Neural cell (in vitro differentiated cells): ENCODE data around the gene TTLL12. TPM values are rescaled to one million over a fixed set of nuclear protein-coding genes. Genes with fewer than 3 reads are reported as not detected.

Experiments
- H2AFZ ChIP-seq: fragments of 200-600, 300-800 bp; sonication (generic), shearing (Covaris generic); 2 replicates; pipeline ENCODE4 v1.6.0; 2014; ENCODE audit warnings: low read depth, mild to moderate bottlenecking, antibody characterized with exemption, low read length, moderate library complexity
- H3F3A ChIP-seq: fragments of 200-600 bp; shearing (Covaris generic); 2 replicates; pipeline ENCODE4 v1.6.1; 2016; ENCODE audit warnings: mild to moderate bottlenecking, moderate library complexity, mixed read lengths, antibody characterized with exemption, low read length; ENCODE audit not compliant: insufficient read depth, poor library complexity, severe bottlenecking
- H3K27ac ChIP-seq: fragments of 200-600, 300-800 bp; sonication (generic), shearing (Covaris generic); 2 replicates; pipeline ENCODE4 v1.5.1; 2014; ENCODE audit warnings: mild to moderate bottlenecking, low read length, moderate library complexity
- H3K27me3 ChIP-seq: fragments of 300-800, 200-600 bp; sonication (generic), shearing (Covaris generic); 2 replicates; pipeline ENCODE4 v1.6.0; 2014; ENCODE audit warnings: mild to moderate bottlenecking, low read depth, low read length, moderate library complexity; ENCODE audit not compliant: insufficient read depth
- H3K36me3 ChIP-seq: fragments of 300-800, 200-600 bp; sonication (generic), shearing (Covaris generic); 2 replicates; pipeline ENCODE4 v1.5.1; 2014; ENCODE audit warnings: mild to moderate bottlenecking, antibody characterized with exemption, low read length, moderate library complexity; ENCODE audit not compliant: insufficient read depth
- H3K4me2 ChIP-seq: fragments of 300-800, 200-600 bp; sonication (generic), shearing (Covaris generic); 2 replicates; pipeline ENCODE4 v1.6.0; 2014; ENCODE audit warnings: mild to moderate bottlenecking, low read length
- H3K4me3 ChIP-seq: fragments of 300-800, 200-600 bp; sonication (generic), shearing (Covaris generic); 2 replicates; pipeline ENCODE4 v1.5.1; 2014; ENCODE audit warnings: mild to moderate bottlenecking, low read length, moderate library complexity
- H3K79me2 ChIP-seq: fragments of 200-600 bp; shearing (Covaris generic); replicated peaks from 2 replicates; pipeline ENCODE4 v1.6.0; 2014; ENCODE audit warnings: mild to moderate bottlenecking, low read length, moderate library complexity; ENCODE audit not compliant: insufficient read depth
- H3K9ac ChIP-seq: fragments of 300-800, 200-600 bp; sonication (generic), shearing (Covaris generic); 2 replicates; pipeline ENCODE4 v1.6.1; 2016; ENCODE audit warnings: mild to moderate bottlenecking, low read length, mixed read lengths
- H3K9me2 ChIP-seq: fragments of 200-600 bp; shearing (Covaris generic); 2 replicates; pipeline ENCODE4 v1.6.1; 2016; ENCODE audit warnings: mild to moderate bottlenecking, low read length, mixed read lengths; ENCODE audit not compliant: insufficient read depth
- H3K9me3 ChIP-seq: fragments of 200-600, 300-800 bp; sonication (generic), shearing (Covaris generic); 2 replicates; pipeline ENCODE4 v1.6.1; 2016; ENCODE audit warnings: mild to moderate bottlenecking, mixed run types, low read length, moderate library complexity, mixed read lengths
- H4K20me1 ChIP-seq: fragments of 200-600 bp; shearing (Covaris generic); 2 replicates; pipeline ENCODE4 v1.6.1; 2016; ENCODE audit warnings: mild to moderate bottlenecking, mixed run types; ENCODE audit not compliant: insufficient read depth
- CTCF ChIP-seq: fragments of 450-650 bp; IDR thresholded peaks from 2 replicates; pipeline ENCODE4 v1.5.1; 2014; ENCODE audit warnings: antibody characterized with exemption, mild to moderate bottlenecking, moderate library complexity; ENCODE audit not compliant: poor library complexity, severe bottlenecking
- EP300 ChIP-seq: fragments of 450-650 bp; conservative IDR thresholded peaks from 2 replicates; pipeline ENCODE4 v1.6.1; 2014; ENCODE audit warnings: antibody characterized with exemption, mild to moderate bottlenecking, moderate library complexity; ENCODE audit not compliant: poor library complexity, severe bottlenecking
- EZH2 ChIP-seq: fragments of 200-600, 300-800 bp; shearing (Covaris generic), sonication (generic); IDR thresholded peaks from 2 replicates; pipeline ENCODE4 v1.6.1; 2014; ENCODE audit warnings: antibody characterized with exemption, low read length, borderline replicate concordance, mild to moderate bottlenecking; ENCODE audit not compliant: insufficient read depth, poor library complexity, severe bottlenecking
- MXI1 ChIP-seq: fragments of 450-650 bp; conservative IDR thresholded peaks from 2 replicates; pipeline ENCODE4 v1.6.1; 2014; ENCODE audit warnings: antibody characterized with exemption, mild to moderate bottlenecking; ENCODE audit not compliant: poor library complexity, severe bottlenecking
- POLR2AphosphoS5 ChIP-seq: IDR thresholded peaks from 2 replicates; pipeline ENCODE4 v1.6.1; 2012
- RAD21 ChIP-seq: fragments of 450-650 bp; conservative IDR thresholded peaks from 2 replicates; pipeline ENCODE4 v1.6.1; 2014; ENCODE audit warnings: antibody characterized with exemption, mild to moderate bottlenecking, moderate library complexity
- REST ChIP-seq: IDR thresholded peaks from 2 replicates; pipeline ENCODE4 v1.6.1; 2012; ENCODE audit warnings: borderline replicate concordance
- SMC3 ChIP-seq: fragments of 450-650 bp; conservative IDR thresholded peaks from 2 replicates; pipeline ENCODE4 v1.6.1; 2014; ENCODE audit warnings: antibody characterized with exemption, mild to moderate bottlenecking, moderate library complexity; ENCODE audit not compliant: poor library complexity
- TAF1 ChIP-seq: IDR thresholded peaks from 2 replicates; pipeline ENCODE4 v1.6.1; 2012; ENCODE audit warnings: low read depth
- polyA plus RNA-seq: library from polyadenylated mRNA; depleted of rRNA; stranded (reverse); fragments of >200 nt; gene quantifications from 2 replicates; pipeline ENCODE4 v1.2.3, GENCODE V29; 2014

TTLL12 gene
- polyA plus RNA-seq, 1 donor from 2014 or later = 22.2 TPM

GRCh38 chr22:43216738-43217137 is 29.8 kb upstream of the TTLL12 start:
- H4K20me1 ChIP-seq = no peaks in the 10 kb centered on the region

GRCh38 chr22:43213962-43214361 is 27.0 kb upstream of the TTLL12 start:
- no peak for TF ChIP-seq MXI1
- no peak for TF ChIP-seq EP300
- TF ChIP-seq TAF1 = no peak
- Histone ChIP-seq H3K9me2 (no peaks in the 10 kb centered on the region), H3K36me3 (no peaks in the 10 kb centered on the region), H3F3A (no peaks in the 10 kb centered on the region), H2AFZ (no peak overlapping the region), H3K27ac (no peak overlapping the region), H3K4me3 (no peak overlapping the region), H3K27me3 (no peaks in the 10 kb centered on the region), H3K79me2 (no peaks in the 10 kb centered on the region), H3K9me3 (no peaks in the 10 kb centered on the region), H4K20me1 (no peaks in the 10 kb centered on the region), H3K4me2 (no peak overlapping the region), H3K9ac (no peak overlapping the region)

More at GRCh38 chr22:43216738-43217137, 29.8 kb upstream of the TTLL12 start:
- H3K36me3 ChIP-seq = no peaks in the 10 kb centered on the region
- H3F3A ChIP-seq = no peaks in the 10 kb centered on the region
- H3K27ac ChIP-seq = no peak overlapping the region
- no peaks in the 10 kb centered on the region for H3K9me2 ChIP-seq
- no peaks in the 10 kb centered on the region for H3K9me3 ChIP-seq
- no peak overlapping the region for H3K9ac ChIP-seq
- H3K4me2 ChIP-seq = no peak overlapping the region
- H3K27me3 ChIP-seq = no peaks in the 10 kb centered on the region
- TF ChIP-seq POLR2AphosphoS5 (no peak), MXI1 (no peak), RAD21 (no peak), SMC3 (no peak), CTCF (no peak), EP300 (no peak), TAF1 (no peak), REST (no peak), EZH2 (no peak)
- no peak overlapping the region for H3K4me3 ChIP-seq
- H3K79me2 ChIP-seq = no peaks in the 10 kb centered on the region
- no peak overlapping the region for H2AFZ ChIP-seq

- Histone ChIP-seq H3K27me3 (no peaks in the 10 kb centered on the region), H3K9me2 (no peaks in the 10 kb centered on the region), H3K4me2 (no peak overlapping the region), H3K36me3 (no peaks in the 10 kb centered on the region), H3K79me2 (no peaks in the 10 kb centered on the region), H3K9ac (no peak overlapping the region), H3F3A (no peaks in the 10 kb centered on the region), H3K4me3 (no peak overlapping the region), H2AFZ (no peak overlapping the region), H4K20me1 (no peaks in the 10 kb centered on the region), H3K27ac (no peak overlapping the region), H3K9me3 (no peaks in the 10 kb centered on the region)
- TF ChIP-seq TAF1 (no peak), SMC3 (no peak), EZH2 (no peak), RAD21 (no peak), REST (no peak), CTCF (no peak), MXI1 (no peak), EP300 (no peak), POLR2AphosphoS5 (no peak)
Observed at GRCh38 chr22:43213051-43213450, 26.1 kb upstream of the TTLL12 start.
